ENCODE measurements around the gene PPARG.

Gene PPARG

DNA sequence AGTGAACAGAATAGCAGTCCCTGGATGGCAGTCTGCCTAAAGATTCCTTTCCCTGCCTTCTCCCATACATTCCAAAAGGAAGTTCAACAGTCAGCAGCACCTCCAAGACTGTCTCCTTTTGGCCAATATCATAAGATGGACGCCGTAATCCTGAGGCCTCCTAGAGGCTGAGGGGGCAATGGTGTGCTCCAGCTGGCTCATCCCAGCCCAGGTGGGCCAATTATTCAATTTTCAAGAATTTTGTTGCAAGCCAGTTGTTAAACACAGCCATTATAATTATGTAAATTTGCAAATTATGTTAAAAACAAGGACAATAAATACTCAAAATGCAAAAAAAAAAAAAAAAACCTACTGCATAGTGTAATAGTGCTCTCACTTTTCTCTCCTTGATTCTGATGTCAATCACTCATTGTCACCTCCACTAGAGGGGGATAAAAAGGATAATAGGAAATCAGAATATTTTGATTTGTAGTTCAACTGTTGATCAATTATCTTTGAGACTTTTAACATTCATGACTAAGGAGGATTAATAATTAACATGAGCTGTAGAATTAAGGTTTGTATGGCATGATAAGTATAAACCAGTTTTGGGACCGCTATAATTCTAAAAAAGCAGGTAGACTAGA is 40.1 kb downstream of the PPARG start:
- no peaks in the 10 kb centered on the region for H3K27me3 ChIP-seq (ENCODE audit: insufficient read depth, poor library complexity, severe bottlenecking)
- H3K27ac ChIP-seq (replicated peaks) = no peak overlapping the region
- TF ChIP-seq, protein P1, sequence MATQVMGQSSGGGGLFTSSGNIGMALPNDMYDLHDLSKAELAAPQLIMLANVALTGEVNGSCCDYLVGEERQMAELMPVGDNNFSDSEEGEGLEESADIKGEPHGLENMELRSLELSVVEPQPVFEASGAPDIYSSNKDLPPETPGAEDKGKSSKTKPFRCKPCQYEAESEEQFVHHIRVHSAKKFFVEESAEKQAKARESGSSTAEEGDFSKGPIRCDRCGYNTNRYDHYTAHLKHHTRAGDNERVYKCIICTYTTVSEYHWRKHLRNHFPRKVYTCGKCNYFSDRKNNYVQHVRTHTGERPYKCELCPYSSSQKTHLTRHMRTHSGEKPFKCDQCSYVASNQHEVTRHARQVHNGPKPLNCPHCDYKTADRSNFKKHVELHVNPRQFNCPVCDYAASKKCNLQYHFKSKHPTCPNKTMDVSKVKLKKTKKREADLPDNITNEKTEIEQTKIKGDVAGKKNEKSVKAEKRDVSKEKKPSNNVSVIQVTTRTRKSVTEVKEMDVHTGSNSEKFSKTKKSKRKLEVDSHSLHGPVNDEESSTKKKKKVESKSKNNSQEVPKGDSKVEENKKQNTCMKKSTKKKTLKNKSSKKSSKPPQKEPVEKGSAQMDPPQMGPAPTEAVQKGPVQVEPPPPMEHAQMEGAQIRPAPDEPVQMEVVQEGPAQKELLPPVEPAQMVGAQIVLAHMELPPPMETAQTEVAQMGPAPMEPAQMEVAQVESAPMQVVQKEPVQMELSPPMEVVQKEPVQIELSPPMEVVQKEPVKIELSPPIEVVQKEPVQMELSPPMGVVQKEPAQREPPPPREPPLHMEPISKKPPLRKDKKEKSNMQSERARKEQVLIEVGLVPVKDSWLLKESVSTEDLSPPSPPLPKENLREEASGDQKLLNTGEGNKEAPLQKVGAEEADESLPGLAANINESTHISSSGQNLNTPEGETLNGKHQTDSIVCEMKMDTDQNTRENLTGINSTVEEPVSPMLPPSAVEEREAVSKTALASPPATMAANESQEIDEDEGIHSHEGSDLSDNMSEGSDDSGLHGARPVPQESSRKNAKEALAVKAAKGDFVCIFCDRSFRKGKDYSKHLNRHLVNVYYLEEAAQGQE (IDR thresholded peaks at IDR 0.05; ENCODE audit: insufficient replicate concordance, low read depth) = no peak
- no peak for TF ChIP-seq POLR2AphosphoS5 (IDR thresholded peaks at IDR 0.05; ENCODE audit: low read depth)
- TF ChIP-seq, protein P2, sequence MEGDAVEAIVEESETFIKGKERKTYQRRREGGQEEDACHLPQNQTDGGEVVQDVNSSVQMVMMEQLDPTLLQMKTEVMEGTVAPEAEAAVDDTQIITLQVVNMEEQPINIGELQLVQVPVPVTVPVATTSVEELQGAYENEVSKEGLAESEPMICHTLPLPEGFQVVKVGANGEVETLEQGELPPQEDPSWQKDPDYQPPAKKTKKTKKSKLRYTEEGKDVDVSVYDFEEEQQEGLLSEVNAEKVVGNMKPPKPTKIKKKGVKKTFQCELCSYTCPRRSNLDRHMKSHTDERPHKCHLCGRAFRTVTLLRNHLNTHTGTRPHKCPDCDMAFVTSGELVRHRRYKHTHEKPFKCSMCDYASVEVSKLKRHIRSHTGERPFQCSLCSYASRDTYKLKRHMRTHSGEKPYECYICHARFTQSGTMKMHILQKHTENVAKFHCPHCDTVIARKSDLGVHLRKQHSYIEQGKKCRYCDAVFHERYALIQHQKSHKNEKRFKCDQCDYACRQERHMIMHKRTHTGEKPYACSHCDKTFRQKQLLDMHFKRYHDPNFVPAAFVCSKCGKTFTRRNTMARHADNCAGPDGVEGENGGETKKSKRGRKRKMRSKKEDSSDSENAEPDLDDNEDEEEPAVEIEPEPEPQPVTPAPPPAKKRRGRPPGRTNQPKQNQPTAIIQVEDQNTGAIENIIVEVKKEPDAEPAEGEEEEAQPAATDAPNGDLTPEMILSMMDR (IDR thresholded peaks at IDR 0.05; ENCODE audit: insufficient read depth, low read length) = no peak
- no peak overlapping the region for H3K4me3 ChIP-seq (replicated peaks; ENCODE audit: insufficient read depth, low read length)
- DNase-seq (ENCODE audit: low read depth in 1 of 2, low spot score in 1 of 2) = no peak

DNA sequence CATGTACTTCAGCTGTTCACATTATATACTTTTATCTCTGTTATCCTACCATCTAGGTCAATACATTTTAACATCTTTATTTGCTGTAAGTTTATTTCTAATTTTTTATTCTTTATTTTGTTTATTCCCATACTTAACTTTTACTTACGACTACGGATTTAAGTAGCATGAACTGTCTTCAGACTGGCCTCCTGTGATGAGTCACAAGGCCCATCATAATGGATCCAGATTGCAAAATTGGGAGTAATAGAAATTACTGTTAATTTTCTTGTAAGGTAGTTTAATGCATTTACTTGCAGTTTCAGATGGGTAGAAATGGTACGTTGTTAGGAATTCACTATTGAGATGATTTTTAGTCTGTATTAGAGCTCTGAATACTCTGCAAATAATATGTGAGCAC is 45.9 kb downstream of the PPARG start:
- H3K27me3 ChIP-seq (ENCODE audit: insufficient read depth, poor library complexity, severe bottlenecking) = no peaks in the 10 kb centered on the region
- TF ChIP-seq GABPA (IDR thresholded peaks at IDR 0.05; ENCODE audit: low read depth) (no peak), SPI1 (IDR thresholded peaks at IDR 0.05; ENCODE audit: borderline replicate concordance, low read depth) (no peak), POLR2AphosphoS5 (IDR thresholded peaks at IDR 0.05; ENCODE audit: low read depth) (no peak)
- no peak overlapping the region for H3K4me3 ChIP-seq (replicated peaks; ENCODE audit: insufficient read depth, low read length)
- H3K27ac ChIP-seq (replicated peaks) = no peak overlapping the region
- no peak for DNase-seq (ENCODE audit: low read depth in 1 of 2, low spot score in 1 of 2)

DNA sequence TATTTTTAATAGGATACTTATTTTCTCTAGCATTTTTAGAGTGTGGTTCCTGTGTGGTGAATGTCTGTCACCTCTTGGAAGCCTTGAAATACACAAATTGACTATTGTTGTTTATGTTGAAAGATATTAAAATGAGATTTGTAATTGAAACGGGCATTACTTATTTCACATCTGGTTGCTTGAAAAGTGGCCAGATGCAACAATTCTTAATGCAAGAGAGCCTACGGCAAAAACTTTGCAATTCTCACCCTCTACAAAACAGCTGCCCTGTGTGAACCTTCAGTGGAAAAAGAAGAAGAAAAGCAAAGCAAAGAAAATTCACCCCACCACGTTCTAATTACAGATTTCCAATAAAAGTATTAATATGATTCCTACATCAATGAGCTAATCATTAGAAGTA is 46.6 kb downstream of the PPARG start:
- no peak for TF ChIP-seq POLR2AphosphoS5 (IDR thresholded peaks at IDR 0.05; ENCODE audit: low read depth)
- no peak for TF ChIP-seq SPI1 (IDR thresholded peaks at IDR 0.05; ENCODE audit: borderline replicate concordance, low read depth)
- no peak for TF ChIP-seq GABPA (IDR thresholded peaks at IDR 0.05; ENCODE audit: low read depth)
- TF ChIP-seq, protein P2 (IDR thresholded peaks at IDR 0.05; ENCODE audit: insufficient read depth, low read length) = no peak
- TF ChIP-seq, protein P1 (IDR thresholded peaks at IDR 0.05; ENCODE audit: insufficient replicate concordance, low read depth) = no peak
- Histone ChIP-seq H3K27me3 (ENCODE audit: insufficient read depth, poor library complexity, severe bottlenecking) (no peaks in the 10 kb centered on the region), H3K4me3 (replicated peaks; ENCODE audit: insufficient read depth, low read length) (no peak overlapping the region), H3K27ac (replicated peaks) (0 out of 2 replicates have a peak overlapping the region, but pooled peaks have one; percentile 3)
- DNase-seq (ENCODE audit: low read depth in 1 of 2, low spot score in 1 of 2) = no peak

DNA sequence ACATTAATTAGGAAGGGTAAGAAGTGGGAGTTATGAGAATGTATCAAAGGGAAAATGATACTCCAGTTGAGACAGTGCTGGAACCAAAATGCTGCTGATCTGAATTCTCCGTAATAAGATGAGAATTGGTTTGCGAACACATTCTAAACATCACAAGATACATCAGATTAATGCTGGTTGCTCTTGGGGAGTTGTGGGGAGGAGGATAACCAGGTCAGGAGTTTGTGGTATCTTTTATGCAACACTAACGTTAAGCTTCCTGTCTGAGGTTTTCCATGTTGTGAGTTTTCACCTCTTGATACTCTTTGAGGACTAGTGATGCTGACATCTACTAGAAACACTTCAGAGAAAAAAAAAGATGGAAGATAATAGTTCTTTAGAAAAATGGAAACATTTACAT is 47.2 kb downstream of the PPARG start:
- peak overlapping the region; percentile 30 for H3K27ac ChIP-seq (replicated peaks)
- peak; percentile 69 to 75 for DNase-seq (ENCODE audit: low read depth in 1 of 2, low spot score in 1 of 2)
- H3K4me3 ChIP-seq (replicated peaks; ENCODE audit: insufficient read depth, low read length) = no peak overlapping the region
- H3K27me3 ChIP-seq (ENCODE audit: insufficient read depth, poor library complexity, severe bottlenecking) = no peaks in the 10 kb centered on the region
- TF ChIP-seq GABPA (IDR thresholded peaks at IDR 0.05; ENCODE audit: low read depth) (peak; percentile 35; the same call in 1 of the 2 replicates), POLR2AphosphoS5 (IDR thresholded peaks at IDR 0.05; ENCODE audit: low read depth) (peak; percentile 68)
- TF ChIP-seq, protein P2 (IDR thresholded peaks at IDR 0.05; ENCODE audit: insufficient read depth, low read length) = no peak
